ENCODE measurements around the gene CSRP1. TPM values are rescaled to one million over a fixed set of nuclear protein-coding genes. Genes with fewer than 3 reads are reported as not detected.
"Not testable (repeated sequence)": the region's sequence is repeated elsewhere in the genome, so short reads cannot be mapped to it uniquely, and the experiment has no call there.

CSRP1 gene
- total RNA-seq, 1 experiment from 2014 or later, result 94.4 TPM

DNA sequence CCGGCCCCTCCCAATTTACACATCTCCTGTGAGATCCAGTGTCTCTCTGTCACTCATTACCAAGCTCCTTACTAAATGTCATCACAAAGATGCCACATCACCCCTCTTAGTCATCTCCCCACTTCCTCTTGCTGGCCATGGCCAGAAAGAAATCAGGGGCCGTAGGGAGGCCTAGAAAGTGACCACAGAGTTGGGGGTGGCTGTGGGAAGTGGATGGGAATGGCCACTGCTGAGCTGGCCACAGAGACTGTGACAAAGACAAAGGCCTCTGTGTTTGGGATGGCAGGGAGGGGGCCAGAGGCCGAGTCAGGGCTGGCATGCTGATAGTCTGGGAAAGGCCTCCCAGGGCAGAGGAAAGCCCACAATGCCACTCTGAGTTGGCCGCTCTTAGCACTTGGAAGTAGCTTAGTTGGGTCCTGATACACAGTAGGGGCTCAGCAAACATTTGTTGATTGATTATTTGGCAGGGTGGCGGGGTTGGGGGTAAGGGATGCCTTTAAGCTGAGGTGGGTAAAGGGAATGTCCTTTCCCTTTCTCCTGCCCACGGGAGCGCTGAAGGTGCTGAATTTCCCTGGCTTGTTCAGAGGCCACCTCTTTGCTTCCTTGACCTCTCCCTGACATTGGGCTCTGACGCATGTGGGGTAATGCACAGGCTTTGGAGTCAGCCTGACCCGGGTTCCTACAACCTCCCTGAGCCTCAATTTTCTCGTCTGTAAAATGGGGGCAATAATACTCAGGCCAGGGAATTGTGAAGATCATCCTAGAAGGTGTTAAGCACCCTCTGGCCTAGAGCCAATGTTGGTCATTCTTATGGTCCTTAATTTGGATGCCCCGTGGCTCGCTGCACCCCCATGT, 45.2 kb upstream of the CSRP1 start:
- in situ Hi-C loops (cut with HindIII; ENCODE audit: low pct_unique_long_range_greater_than_20kb, low sequenced_read_pairs), result no loop called here
- Histone ChIP-seq H3K27ac (ENCODE audit: low read length) (no peak overlapping the region), H3K27me3 (ENCODE audit: control insufficient read depth, insufficient read depth, low read length) (no peaks in the 10 kb centered on the region), H3K4me3 (ENCODE audit: low read depth in 2 of 2, low read length in 2 of 2) (no peak overlapping the region), H3K9me3 (ENCODE audit: control insufficient read depth, insufficient read depth, low read depth, low read length) (no peaks in the 10 kb centered on the region), H3K36me3 (ENCODE audit: control insufficient read depth, insufficient read depth, low read length) (no peaks in the 10 kb centered on the region), H3K4me1 (ENCODE audit: control insufficient read depth, insufficient read depth, low read length) (0 out of 2 replicates have a peak, but pooled peaks cover 4% of the 10 kb centered on the region)
- no TSS peak for BruUV-seq (replicated peaks)
- intact Hi-C loops (cut with micrococcal nuclease; ENCODE audit: unreplicated experiment), result no loop called here
- TF ChIP-seq, protein P1, sequence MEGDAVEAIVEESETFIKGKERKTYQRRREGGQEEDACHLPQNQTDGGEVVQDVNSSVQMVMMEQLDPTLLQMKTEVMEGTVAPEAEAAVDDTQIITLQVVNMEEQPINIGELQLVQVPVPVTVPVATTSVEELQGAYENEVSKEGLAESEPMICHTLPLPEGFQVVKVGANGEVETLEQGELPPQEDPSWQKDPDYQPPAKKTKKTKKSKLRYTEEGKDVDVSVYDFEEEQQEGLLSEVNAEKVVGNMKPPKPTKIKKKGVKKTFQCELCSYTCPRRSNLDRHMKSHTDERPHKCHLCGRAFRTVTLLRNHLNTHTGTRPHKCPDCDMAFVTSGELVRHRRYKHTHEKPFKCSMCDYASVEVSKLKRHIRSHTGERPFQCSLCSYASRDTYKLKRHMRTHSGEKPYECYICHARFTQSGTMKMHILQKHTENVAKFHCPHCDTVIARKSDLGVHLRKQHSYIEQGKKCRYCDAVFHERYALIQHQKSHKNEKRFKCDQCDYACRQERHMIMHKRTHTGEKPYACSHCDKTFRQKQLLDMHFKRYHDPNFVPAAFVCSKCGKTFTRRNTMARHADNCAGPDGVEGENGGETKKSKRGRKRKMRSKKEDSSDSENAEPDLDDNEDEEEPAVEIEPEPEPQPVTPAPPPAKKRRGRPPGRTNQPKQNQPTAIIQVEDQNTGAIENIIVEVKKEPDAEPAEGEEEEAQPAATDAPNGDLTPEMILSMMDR (IDR thresholded peaks at IDR 0.05), result no peak
- no peak for TF ChIP-seq SIN3A (IDR thresholded peaks at IDR 0.05; ENCODE audit: borderline replicate concordance, insufficient read depth, low read depth, low read length)
- TF ChIP-seq TCF7L2 (IDR thresholded peaks at IDR 0.05; ENCODE audit: low read depth, low read length), result no peak
- TF ChIP-seq, protein P2, sequence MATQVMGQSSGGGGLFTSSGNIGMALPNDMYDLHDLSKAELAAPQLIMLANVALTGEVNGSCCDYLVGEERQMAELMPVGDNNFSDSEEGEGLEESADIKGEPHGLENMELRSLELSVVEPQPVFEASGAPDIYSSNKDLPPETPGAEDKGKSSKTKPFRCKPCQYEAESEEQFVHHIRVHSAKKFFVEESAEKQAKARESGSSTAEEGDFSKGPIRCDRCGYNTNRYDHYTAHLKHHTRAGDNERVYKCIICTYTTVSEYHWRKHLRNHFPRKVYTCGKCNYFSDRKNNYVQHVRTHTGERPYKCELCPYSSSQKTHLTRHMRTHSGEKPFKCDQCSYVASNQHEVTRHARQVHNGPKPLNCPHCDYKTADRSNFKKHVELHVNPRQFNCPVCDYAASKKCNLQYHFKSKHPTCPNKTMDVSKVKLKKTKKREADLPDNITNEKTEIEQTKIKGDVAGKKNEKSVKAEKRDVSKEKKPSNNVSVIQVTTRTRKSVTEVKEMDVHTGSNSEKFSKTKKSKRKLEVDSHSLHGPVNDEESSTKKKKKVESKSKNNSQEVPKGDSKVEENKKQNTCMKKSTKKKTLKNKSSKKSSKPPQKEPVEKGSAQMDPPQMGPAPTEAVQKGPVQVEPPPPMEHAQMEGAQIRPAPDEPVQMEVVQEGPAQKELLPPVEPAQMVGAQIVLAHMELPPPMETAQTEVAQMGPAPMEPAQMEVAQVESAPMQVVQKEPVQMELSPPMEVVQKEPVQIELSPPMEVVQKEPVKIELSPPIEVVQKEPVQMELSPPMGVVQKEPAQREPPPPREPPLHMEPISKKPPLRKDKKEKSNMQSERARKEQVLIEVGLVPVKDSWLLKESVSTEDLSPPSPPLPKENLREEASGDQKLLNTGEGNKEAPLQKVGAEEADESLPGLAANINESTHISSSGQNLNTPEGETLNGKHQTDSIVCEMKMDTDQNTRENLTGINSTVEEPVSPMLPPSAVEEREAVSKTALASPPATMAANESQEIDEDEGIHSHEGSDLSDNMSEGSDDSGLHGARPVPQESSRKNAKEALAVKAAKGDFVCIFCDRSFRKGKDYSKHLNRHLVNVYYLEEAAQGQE (IDR thresholded peaks at IDR 0.05; ENCODE audit: insufficient read depth in 1 of 2, low read depth in 2 of 2, low read length in 1 of 2), result no peak
- TF ChIP-seq POLR2AphosphoS5 (IDR thresholded peaks at IDR 0.05; ENCODE audit: low read depth, low read length), result no peak
- POLR2A ChIA-PET, result interaction anchor here (0.6 kb wide), 1 partner anchor 27 kb away, joined by 3 read pairs; no protein-coding TSS in a partner anchor
- CTCF ChIA-PET, result interaction anchor here (0.6 to 1.0 kb wide), 3 partner anchors 152 to 376 kb away, joined by 3 to 5 read pairs (median 4); no protein-coding TSS in a partner anchor
- ATAC-seq (peak; percentile 66; the same call in 1 of the 2 replicates), DNase-seq (ENCODE audit: low read depth, low spot score) (no peak)

DNA sequence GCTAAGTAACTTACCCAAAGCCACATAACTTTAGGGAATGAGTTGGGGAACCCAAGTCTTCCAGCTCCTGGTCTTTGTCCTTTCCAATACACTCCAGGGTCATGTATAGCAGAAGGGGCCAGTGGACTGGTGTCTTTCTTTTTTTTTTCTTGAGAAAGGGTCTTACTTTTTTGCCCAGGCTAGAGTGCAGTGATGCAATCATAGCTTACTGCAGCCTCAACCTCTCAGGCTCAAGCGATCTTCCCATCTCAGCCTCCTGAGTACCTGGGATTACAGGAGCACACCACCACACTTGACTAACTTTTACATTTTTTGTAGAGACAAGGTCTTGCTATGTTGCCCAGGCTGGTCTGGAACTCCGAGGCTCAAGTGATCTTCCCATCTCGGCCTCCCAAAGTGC, 44.2 kb upstream of the CSRP1 start:
- H3K27ac ChIP-seq (ENCODE audit: low read length), result no peak overlapping the region
- no TSS peak for BruUV-seq (replicated peaks)
- in situ Hi-C loops (cut with HindIII; ENCODE audit: low pct_unique_long_range_greater_than_20kb, low sequenced_read_pairs), result no loop called here
- intact Hi-C loops (cut with micrococcal nuclease; ENCODE audit: unreplicated experiment), result no loop called here
- H3K4me1 ChIP-seq (ENCODE audit: control insufficient read depth, insufficient read depth, low read length), result 0 out of 2 replicates have a peak, but pooled peaks cover 7% of the 10 kb centered on the region
- ChIA-PET POLR2A (no interaction called here), CTCF (interaction anchor here (1.0 kb wide), 1 partner anchor 242 kb away, joined by 4 read pairs; no protein-coding TSS in a partner anchor)
- no peaks in the 10 kb centered on the region for H3K27me3 ChIP-seq (ENCODE audit: control insufficient read depth, insufficient read depth, low read length)
- H3K4me3 ChIP-seq (ENCODE audit: low read depth in 2 of 2, low read length in 2 of 2), result no peak overlapping the region
- H3K36me3 ChIP-seq (ENCODE audit: control insufficient read depth, insufficient read depth, low read length), result no peaks in the 10 kb centered on the region
- DNase-seq (ENCODE audit: low read depth, low spot score) (no peak), ATAC-seq (no peak)
- no peaks in the 10 kb centered on the region for H3K9me3 ChIP-seq (ENCODE audit: control insufficient read depth, insufficient read depth, low read depth, low read length)
- TF ChIP-seq, protein P2 (IDR thresholded peaks at IDR 0.05; ENCODE audit: insufficient read depth in 1 of 2, low read depth in 2 of 2, low read length in 1 of 2), result no peak
- TF ChIP-seq POLR2AphosphoS5 (IDR thresholded peaks at IDR 0.05; ENCODE audit: low read depth, low read length) (no peak), SIN3A (IDR thresholded peaks at IDR 0.05; ENCODE audit: borderline replicate concordance, insufficient read depth, low read depth, low read length) (no peak), TCF7L2 (IDR thresholded peaks at IDR 0.05; ENCODE audit: low read depth, low read length) (no peak)
- TF ChIP-seq, protein P1 (IDR thresholded peaks at IDR 0.05), result no peak

DNA sequence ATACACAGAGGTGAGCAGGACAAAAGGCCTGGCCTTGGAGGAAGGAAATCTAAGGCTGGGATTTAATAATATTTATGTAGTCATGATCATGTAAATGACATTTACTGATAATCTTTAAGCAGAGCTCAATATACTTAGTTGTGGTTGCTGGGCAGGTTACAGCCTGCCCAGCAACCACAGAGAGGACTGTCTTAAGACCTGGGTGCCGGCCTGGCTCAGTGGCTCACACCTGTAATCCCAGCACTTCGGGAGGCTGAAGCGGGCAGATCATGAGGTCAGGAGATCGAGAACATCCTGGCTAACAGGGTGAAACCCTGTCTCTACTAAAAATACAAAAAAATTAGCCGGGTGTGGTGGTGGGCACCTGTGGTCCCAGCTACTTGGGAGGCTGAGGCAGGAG, 42.6 kb upstream of the CSRP1 start:
- peaks cover 10% of the 10 kb centered on the region; the same call in 1 of the 2 replicates for H3K4me1 ChIP-seq (ENCODE audit: control insufficient read depth, insufficient read depth, low read length)
- DNase-seq (ENCODE audit: low read depth, low spot score); in situ Hi-C loops (cut with HindIII; ENCODE audit: low pct_unique_long_range_greater_than_20kb, low sequenced_read_pairs); CTCF ChIA-PET; H3K9me3 ChIP-seq (ENCODE audit: control insufficient read depth, insufficient read depth, low read depth, low read length); H3K4me3 ChIP-seq (ENCODE audit: low read depth in 2 of 2, low read length in 2 of 2); H3K27me3 ChIP-seq (ENCODE audit: control insufficient read depth, insufficient read depth, low read length); BruUV-seq (replicated peaks); intact Hi-C loops (cut with micrococcal nuclease; ENCODE audit: unreplicated experiment); H3K27ac ChIP-seq (ENCODE audit: low read length); H3K36me3 ChIP-seq (ENCODE audit: control insufficient read depth, insufficient read depth, low read length); ATAC-seq: not testable (repeated sequence)
- POLR2A ChIA-PET, result interaction anchor here (0.6 kb wide), 1 partner anchor 169 kb away, joined by 3 read pairs; no protein-coding TSS in a partner anchor

All from Panc1 (cell line).